Gastroesophageal sphincter (tissue), 4 donors: ENCODE data around the gene ALKBH5. TPM values are rescaled to one million over a fixed set of nuclear protein-coding genes. Genes with fewer than 3 reads are reported as not detected.

ENCODE experiments used
- ATAC-seq: fragments of 150-250 bp; one replicate; pipeline ENCODE4 v1.9.1; 2016; ENCODE audit warnings: mild to moderate bottlenecking, moderate library complexity
- H3K27ac ChIP-seq, 4 donors: fragments of 200-600 bp; sonication (generic) in 3 of 4; 1 replicate in 3 of 4; 2 replicates in 1 of 4; pipeline ENCODE4 v1.5.1; 2016 to 2019
- H3K27me3 ChIP-seq: fragments of 200-600 bp; sonication (generic); one replicate; pipeline ENCODE4 v1.5.1; 2019
- H3K36me3 ChIP-seq, 2 donors: fragments of 200-600 bp; sonication (generic); one replicate each; pipeline ENCODE4 v1.5.1; 2019; ENCODE audit warnings: control low read depth in 1 of 2
- H3K4me1 ChIP-seq, 3 donors: fragments of 200-600 bp; sonication (generic); 1 replicate in 2 of 3; 2 replicates in 1 of 3; pipeline ENCODE4 v1.5.1; 2016 to 2019; ENCODE audit warnings: control low read depth in 2 of 3
- H3K4me3 ChIP-seq, 2 donors: fragments of 200-600 bp; sonication (generic); one replicate each; pipeline ENCODE4 v1.5.1; 2019; ENCODE audit warnings: mild to moderate bottlenecking in 1 of 2, moderate library complexity in 1 of 2
- H3K9me3 ChIP-seq, 3 donors: fragments of 200-600 bp; sonication (generic); one replicate each; pipeline ENCODE4 v1.5.1; 2017 to 2019; ENCODE audit warnings: control low read depth in 2 of 3
- CTCF ChIP-seq, 4 experiments: fragments of 200-600 bp in 2 of 4; fragments of 450-650 bp in 2 of 4; sonication (generic) in 1 of 4; IDR thresholded peaks; one replicate each; pipeline ENCODE4 v1.5.1; 2017 to 2019; ENCODE audit warnings: antibody characterized with exemption in 4 of 4, mild to moderate bottlenecking in 2 of 4, moderate library complexity in 2 of 4
- EP300 ChIP-seq: sonication (generic); formaldehyde crosslinking; IDR thresholded peaks from one replicate; pipeline ENCODE4 v1.6.1; 2017; ENCODE audit warnings: antibody characterized with exemption, mild to moderate bottlenecking
- POLR2A ChIP-seq, 2 donors: fragments of 450-650 bp; IDR thresholded peaks; one replicate each; pipeline ENCODE4 v1.6.1; 2017; ENCODE audit warnings: antibody characterized with exemption in 2 of 2, mild to moderate bottlenecking in 2 of 2, moderate library complexity in 1 of 2
- POLR2AphosphoS5 ChIP-seq: sonication (generic); formaldehyde crosslinking; IDR thresholded peaks from one replicate; pipeline ENCODE4 v1.6.1; 2017; ENCODE audit warnings: antibody characterized with exemption
- WGBS, 2 donors: methylation state at CpG; one replicate each; pipeline ENCODE4 v1.1.5; 2018; ENCODE audit warnings: low coverage in 1 of 2; 5-methylcytosine and 5-hydroxymethylcytosine counted together
- total RNA-seq, 4 donors: library from RNA; depleted of rRNA; stranded (reverse); fragments of >200 nt; gene quantifications; one replicate each; pipeline ENCODE4 v1.1.0, GENCODE V29; 2016

The ALKBH5 gene
- total RNA-seq, 4 donors from 2014 or later: 123 to 207 (median 131) TPM

GRCh38 chr17:18177722-18178121, 5.9 kb upstream of the ALKBH5 start:
- H3K27ac ChIP-seq: no peak overlapping the region
- H3K36me3 ChIP-seq: no peaks in the 10 kb centered on the region
- H3K9me3 ChIP-seq: no peaks in the 10 kb centered on the region
- 87 to 93% methylated on average over 3 to 6 of the region's 8 CpGs for WGBS, 2 donors
- H3K4me1 ChIP-seq: peaks cover 0 to 17% (median 7%) of the 10 kb centered on the region in 3 donors
- H3K27me3 ChIP-seq: no peaks in the 10 kb centered on the region
- TF ChIP-seq EP300 (no peak), CTCF (IDR thresholded peaks at IDR 0.05) (no peak), POLR2A (IDR thresholded peaks at IDR 0.05) (no peak), POLR2AphosphoS5 (no peak)
- ATAC-seq: no peak
- no peak overlapping the region for H3K4me3 ChIP-seq

GRCh38 chr17:18179196-18179595, 4.4 kb upstream of the ALKBH5 start:
- Histone ChIP-seq H3K27me3 (no peaks in the 10 kb centered on the region), H3K36me3 (no peaks in the 10 kb centered on the region), H3K4me1 (peaks cover 0 to 17% (median 7%) of the 10 kb centered on the region in 3 donors), H3K9me3 (no peaks in the 10 kb centered on the region), H3K4me3 (no peak overlapping the region), H3K27ac (no peak overlapping the region)
- ATAC-seq: no peak
- WGBS, 2 donors: no CpG with 5 or more reads among the region's 1 CpG
- TF ChIP-seq CTCF (IDR thresholded peaks at IDR 0.05): no peak
- TF ChIP-seq POLR2AphosphoS5: no peak
- TF ChIP-seq EP300: no peak
- no peak for TF ChIP-seq POLR2A (IDR thresholded peaks at IDR 0.05)

GRCh38 chr17:18179804-18180203, 3.8 kb upstream of the ALKBH5 start:
- H3K27me3 ChIP-seq: no peaks in the 10 kb centered on the region
- WGBS, 2 donors: 81 to 95% methylated on average over 6 to 7 of the region's 7 CpGs
- no peaks in the 10 kb centered on the region for H3K9me3 ChIP-seq
- H3K36me3 ChIP-seq: no peaks in the 10 kb centered on the region
- peaks cover 0 to 18% (median 7%) of the 10 kb centered on the region in 3 donors for H3K4me1 ChIP-seq
- TF ChIP-seq POLR2A (IDR thresholded peaks at IDR 0.05) (no peak), EP300 (no peak), POLR2AphosphoS5 (no peak), CTCF (IDR thresholded peaks at IDR 0.05) (no peak)
- no peak for ATAC-seq
- H3K27ac ChIP-seq: no peak overlapping the region
- H3K4me3 ChIP-seq: no peak overlapping the region

- peak overlapping the region in 3 of 4 donors; percentile 93 to 99 (median 94) for H3K27ac ChIP-seq
- WGBS, 2 donors: 20 to 40% methylated on average over 1 to 2 of the region's 5 CpGs
- H3K4me1 ChIP-seq: peaks cover 0 to 33% (median 12%) of the 10 kb centered on the region in 3 donors
- H3K36me3 ChIP-seq: no peaks in the 10 kb centered on the region
- H3K27me3 ChIP-seq: no peaks in the 10 kb centered on the region
- no peak overlapping the region for H3K4me3 ChIP-seq
- no peaks in the 10 kb centered on the region for H3K9me3 ChIP-seq
- TF ChIP-seq EP300: no peak
- TF ChIP-seq CTCF (IDR thresholded peaks at IDR 0.05): no peak
- TF ChIP-seq POLR2AphosphoS5: no peak
- TF ChIP-seq POLR2A (IDR thresholded peaks at IDR 0.05): no peak
- ATAC-seq: no peak
These were observed 2.3 kb upstream of the ALKBH5 start for GRCh38 chr17:18181358-18181757.

DNA sequence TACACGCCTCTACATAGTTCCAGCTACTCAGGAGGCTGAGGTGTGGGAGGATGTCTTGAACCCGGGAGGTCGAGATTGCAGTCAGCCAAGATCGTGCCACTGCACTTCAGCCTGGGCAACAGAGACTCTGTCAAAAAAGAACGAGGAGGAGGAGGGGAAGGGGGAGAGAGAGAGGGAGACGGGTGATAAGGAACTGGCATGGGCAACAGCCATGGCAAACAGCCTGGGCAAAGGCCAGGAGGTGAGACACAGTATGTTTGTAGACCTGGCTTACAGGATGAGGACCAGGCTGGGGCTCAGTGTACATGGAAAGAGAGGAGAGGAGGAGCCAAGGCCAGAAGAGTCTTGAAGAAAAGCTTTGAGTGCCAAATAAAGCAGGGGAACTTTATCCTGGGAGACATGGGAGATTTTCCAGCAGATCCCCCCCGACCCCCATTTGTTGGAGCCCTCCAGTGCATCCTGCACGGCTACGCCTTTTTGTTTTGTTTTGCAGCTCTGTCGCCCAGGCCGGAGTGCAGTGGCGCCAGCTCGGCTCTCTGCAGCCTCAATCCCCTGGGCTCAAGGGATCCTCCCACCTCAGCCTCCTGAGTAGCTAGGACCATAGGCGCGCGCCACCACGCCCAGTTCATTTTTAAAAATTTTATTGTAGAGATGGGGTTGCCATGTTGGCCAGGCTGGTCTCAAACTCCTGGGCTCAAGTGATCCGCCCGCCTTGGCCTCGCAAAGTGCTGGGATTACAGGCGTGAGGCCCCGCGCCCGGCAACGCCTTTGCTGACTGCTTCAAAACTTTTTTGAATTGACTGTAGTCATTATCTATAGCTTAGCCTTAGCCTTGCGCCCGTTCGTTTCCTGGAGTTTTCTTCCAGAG, 1.3 kb upstream of the ALKBH5 start:
- H3K27ac ChIP-seq: peak overlapping the region; percentile 84 to 99 (median 94)
- TF ChIP-seq POLR2AphosphoS5: no peak
- no peak for TF ChIP-seq CTCF (IDR thresholded peaks at IDR 0.05)
- TF ChIP-seq POLR2A (IDR thresholded peaks at IDR 0.05): no peak
- TF ChIP-seq EP300: no peak
- ATAC-seq: no peak

More for the DNA sequence above, 1.3 kb upstream of the ALKBH5 start:
- H3K9me3 ChIP-seq: no peaks in the 10 kb centered on the region
- no peaks in the 10 kb centered on the region for H3K27me3 ChIP-seq
- H3K4me1 ChIP-seq: peaks cover 0 to 43% (median 17%) of the 10 kb centered on the region in 3 donors
- 21 to 27% methylated on average over 12 to 17 of the region's 28 CpGs for WGBS, 2 donors
- H3K36me3 ChIP-seq: no peaks in the 10 kb centered on the region
- peak overlapping the region; percentile 79 to 99 for H3K4me3 ChIP-seq
